Stimulated activated CD4-positive, alpha-beta T cell treated with anti-CD3 and anti-CD28 coated beads, TNF-alpha, amount 100 ng/mL, for 48 hours (primary cell): ENCODE measurements around the gene ZDHHC17.

Source experiments
- DNase-seq, 3 donors: peaks; one replicate each; pipeline ENCODE4 v3.0.0-alpha.2; 2020; ENCODE audit warnings: low read depth in 3 of 3

The ZDHHC17 gene

DNA sequence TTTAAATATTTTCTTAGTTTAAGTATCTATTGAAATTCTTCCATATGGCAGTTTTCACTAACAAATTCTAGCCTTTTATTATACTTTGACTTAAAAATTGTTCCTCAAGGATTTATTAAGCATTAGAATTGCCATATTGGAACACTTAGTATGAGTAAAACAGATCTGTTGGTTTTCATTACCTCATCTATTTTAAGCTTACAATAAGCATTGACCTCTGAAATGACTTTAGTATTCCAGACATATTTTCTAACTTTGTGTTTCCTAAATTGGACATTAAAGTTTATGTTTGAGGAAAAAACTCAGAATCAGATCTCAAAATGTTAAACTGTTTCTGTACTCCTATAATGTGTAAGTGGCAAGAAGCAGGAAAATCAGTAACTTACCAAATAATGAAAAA, 66.5 kb downstream of the ZDHHC17 start:
- no peak for DNase-seq

DNA sequence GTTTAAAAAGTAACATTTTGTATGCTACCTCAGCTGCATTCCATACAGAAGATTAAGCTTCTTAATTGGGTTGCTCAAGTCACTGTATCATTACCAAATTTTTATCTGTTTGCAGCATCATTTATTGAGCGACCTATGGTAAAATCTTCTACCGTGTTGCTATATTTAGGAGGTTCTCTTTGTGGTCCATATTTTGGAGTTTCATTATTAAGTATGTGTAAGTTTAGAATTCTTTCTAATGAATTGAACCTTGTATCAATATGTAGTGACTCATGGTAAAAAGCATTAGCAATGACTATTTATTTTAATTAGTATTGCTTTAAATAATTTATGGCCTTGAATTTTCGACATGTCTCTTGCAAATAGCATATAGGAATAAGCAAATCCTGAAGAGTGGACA, 72.7 kb downstream of the ZDHHC17 start:
- no peak for DNase-seq

DNA sequence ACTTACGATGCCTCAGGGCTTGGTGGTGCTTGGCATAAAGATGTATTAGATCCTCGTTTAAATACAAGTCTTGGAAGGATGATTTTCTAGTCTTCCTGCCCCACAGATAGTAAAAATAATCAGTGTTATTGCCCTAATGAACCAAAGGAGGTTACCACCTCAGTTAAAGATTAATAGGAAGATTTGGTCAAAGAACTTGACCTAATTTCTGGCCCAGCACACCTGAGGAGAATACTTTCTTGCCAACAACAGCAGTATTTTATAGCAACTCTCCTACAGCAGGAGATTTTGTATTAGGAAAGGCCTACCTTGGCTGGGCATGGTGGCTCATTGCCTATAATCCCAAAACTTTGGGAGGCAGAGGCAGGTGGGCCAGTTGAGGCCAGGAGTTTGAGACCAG, 83.3 kb downstream of the ZDHHC17 start:
- DNase-seq = no peak

GRCh38 chr12:76848132-76848531, 84.2 kb downstream of the ZDHHC17 start:
- no peak for DNase-seq

- no peak for DNase-seq
These were observed 88.2 kb downstream of the ZDHHC17 start for GRCh38 chr12:76852106-76852505.

DNA sequence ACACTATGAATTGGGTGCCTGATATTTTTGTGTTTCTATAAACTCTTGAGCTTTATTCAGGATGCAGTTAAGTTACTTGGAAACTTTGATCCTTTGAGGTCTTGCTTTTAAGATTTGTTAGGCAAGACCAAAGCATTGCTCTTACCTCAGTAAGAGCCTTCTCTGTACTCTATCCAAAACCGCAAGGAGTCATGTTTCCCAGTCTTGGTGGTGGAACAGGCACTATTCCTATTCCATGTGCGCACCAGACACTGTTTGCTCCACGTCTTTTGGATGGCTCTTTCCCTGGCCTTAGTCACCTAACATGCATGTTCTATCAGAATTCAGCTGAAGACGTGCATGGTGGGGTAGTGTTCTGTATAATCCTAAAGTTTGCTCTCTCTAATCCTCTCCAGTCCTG, 91.4 kb downstream of the ZDHHC17 start:
- no peak for DNase-seq

DNA sequence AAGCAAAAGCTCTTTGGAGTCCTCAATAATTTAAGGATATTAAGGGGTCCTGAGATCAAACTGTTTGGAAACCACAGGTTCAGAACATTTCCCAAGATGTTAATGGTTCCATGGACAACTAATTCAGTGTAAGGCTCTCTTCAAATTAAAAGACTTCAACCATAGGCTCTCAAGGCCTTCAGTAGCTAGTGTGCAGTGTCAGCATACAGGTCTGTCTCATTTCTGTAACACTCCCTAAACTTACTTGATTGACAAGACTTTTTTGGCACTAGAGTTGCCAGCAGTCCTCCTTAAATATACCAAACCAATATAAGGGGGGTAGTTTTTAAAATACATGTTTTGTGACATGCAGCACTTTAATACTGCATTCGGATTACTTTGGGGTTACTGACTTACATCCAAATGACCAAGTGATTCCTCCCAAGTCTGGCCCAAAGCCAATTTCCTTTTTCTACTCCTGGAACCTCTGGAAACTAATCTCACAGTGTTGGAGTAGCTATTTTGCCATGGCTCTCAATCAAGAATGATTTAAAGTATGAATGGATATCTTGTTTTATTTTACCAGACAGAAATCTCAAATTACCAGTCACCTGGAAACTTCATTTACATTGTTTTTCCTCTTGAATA, 92.2 kb downstream of the ZDHHC17 start:
- DNase-seq = no peak

DNA sequence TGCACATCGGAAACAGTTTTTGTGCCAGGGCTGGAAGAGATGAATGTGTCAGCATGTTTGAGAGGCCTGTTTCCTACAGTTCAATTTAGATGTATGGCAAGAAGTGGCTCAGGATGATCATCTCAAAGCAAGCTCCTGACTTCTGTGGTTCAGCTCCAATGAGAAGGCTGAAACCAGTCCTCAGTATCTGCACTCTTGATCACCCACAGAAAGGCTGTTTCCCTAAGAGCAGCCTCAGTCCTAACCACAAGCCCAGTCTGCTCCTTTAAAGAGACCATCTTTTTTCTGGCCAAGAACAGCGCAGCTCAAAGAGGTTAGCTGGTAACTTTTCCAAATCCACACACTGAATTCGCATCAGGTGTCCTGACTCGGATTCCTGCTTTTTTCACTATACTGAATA, 95.7 kb downstream of the ZDHHC17 start:
- no peak for DNase-seq

- no peak for DNase-seq
These were observed 96.3 kb downstream of the ZDHHC17 start for GRCh38 chr12:76860256-76860655.

- no peak for DNase-seq
These were observed 99.2 kb downstream of the ZDHHC17 start for GRCh38 chr12:76863005-76863670.

- no peak for DNase-seq
These were observed 99.9 kb downstream of the ZDHHC17 start for GRCh38 chr12:76863837-76864236.

DNA sequence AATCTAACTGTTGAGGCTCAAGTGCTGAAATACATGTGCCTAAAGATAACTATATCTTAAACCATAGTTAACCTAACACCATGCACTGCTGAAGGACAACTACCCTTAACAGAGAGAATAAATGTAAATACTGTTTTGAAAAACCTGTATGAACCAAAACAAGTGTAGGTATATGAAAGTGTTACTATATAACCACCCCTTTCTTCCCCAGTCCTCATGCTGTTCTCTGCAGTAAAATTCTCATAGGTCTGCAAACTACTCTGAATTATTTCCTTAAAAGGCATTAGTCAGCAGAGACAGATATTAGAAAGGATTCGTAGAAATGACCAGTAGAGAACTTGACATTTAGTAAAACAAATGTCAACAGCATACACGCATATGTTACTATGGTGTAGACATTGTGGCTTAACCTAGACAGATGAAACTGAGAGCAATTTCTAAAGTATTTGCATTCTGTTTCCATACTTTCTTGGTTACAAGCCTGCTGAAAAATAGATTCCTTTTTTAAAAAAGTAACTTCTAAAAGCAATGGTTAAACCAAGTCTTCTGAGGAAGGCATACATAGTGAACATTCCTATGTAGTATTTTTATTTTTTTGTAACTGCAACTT, 101.0 kb downstream of the ZDHHC17 start:
- DNase-seq = no peak

DNA sequence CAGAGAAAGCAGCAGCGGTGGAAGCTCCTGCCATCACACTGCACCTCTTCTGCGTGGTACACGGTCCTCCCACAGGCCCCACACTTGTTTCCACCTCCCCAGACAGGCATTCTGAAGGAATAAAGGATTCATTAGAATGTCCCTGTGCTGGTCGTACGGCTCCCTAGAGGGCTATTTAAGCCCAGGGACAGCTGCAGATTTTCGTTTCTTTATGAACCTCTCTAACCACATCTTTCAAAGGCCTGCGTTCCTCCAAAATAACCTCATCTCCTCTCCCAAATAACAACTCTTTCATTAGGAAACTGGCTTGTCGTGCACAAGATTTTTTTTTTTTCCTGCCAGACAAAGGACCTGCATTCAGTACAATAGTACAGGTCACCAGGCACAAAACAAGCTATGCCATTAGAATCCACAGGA, 102.2 kb downstream of the ZDHHC17 start:
- DNase-seq = no peak

DNA sequence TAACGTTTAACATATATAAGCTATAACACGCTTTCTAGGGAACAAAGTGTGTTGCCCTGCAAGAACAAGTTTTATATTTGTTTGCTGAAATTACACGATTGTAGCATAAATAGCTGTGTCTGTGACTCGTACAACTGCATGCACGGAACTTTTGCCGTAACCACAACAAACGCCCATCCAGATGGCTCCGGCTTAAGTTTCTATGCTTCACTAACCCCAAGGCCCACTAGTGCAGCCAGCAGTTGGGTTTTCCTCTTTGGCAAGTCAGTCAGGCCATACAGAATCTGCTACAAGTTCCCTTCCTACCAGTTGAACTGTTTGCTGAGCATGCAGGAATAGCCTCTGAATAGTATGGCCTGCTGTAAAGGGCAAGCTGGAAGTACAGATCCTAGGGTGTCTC, 102.8 kb downstream of the ZDHHC17 start:
- DNase-seq = no peak

- DNase-seq = no peak
These were observed 107.2 kb downstream of the ZDHHC17 start for GRCh38 chr12:76871082-76871481.

DNA sequence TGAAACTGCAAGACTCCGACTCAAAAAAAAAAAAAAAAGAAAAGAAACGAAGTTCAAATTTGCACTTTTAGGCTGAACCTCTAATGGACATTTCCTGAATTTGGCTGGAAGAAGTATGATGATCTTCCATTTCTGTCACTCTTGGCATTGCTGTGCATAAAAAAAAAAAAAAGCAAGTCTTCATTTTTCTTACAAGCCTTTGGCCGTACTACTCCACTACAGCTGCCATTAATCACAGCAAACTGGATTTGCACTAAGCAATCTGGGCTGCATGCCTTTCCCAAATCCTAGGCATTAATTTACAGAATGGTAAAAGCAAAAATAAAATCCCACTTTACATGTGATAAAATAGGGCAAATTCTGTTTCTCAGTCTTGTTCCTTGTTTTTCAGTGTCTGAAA, 107.8 kb downstream of the ZDHHC17 start:
- DNase-seq = no peak

DNA sequence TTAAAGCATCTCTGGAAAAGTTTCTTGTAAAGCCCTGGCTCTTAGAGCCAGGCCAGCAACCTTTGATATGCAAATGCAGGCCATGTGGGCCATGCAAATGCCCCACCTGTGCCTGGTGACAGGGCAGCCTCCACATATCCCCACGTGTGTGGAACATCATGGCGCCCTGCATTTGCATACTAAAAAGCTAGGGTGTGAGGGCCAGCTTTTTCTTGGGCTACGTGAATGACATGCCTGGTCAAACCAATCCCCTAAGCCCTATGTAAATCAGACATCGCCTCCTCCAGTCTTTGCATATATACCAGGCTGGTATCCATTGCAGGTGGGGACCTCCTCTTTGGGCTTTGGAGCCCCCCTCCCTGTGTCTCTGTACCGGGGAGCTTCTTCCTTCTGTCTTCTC, 108.5 kb downstream of the ZDHHC17 start:
- no peak for DNase-seq

- no peak for DNase-seq
These were observed 110.1 kb downstream of the ZDHHC17 start for GRCh38 chr12:76874027-76874426.

- DNase-seq = no peak
These were observed 110.7 kb downstream of the ZDHHC17 start for GRCh38 chr12:76874491-76875190.

GRCh38 chr12:76876696-76877229, 112.8 kb downstream of the ZDHHC17 start:
- DNase-seq = no peak

- no peak for DNase-seq
These were observed 114.4 kb downstream of the ZDHHC17 start for GRCh38 chr12:76878099-76878898.
